ENCODE results near the gene C2CD2.

The C2CD2 gene

DNA sequence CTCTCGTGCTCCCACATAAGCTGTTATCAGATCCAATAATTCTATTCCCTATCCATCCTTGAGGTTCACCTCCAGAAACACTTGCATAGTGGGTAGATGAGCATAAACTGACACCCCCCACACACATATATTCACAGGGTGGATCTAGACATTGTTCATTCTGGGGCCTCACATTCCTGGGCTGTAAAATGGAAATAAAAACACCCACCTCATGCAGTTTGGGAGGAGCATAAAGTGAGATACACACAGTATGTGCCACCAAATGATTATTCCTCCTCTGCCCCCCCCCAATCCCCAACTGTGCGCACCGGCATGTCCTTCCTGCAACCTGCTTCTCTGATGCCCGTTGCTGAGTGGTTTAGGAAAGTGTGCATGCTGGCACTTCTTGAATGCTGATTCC, 92.6 kb downstream of the C2CD2 start:
- no peak for DNase-seq

DNA sequence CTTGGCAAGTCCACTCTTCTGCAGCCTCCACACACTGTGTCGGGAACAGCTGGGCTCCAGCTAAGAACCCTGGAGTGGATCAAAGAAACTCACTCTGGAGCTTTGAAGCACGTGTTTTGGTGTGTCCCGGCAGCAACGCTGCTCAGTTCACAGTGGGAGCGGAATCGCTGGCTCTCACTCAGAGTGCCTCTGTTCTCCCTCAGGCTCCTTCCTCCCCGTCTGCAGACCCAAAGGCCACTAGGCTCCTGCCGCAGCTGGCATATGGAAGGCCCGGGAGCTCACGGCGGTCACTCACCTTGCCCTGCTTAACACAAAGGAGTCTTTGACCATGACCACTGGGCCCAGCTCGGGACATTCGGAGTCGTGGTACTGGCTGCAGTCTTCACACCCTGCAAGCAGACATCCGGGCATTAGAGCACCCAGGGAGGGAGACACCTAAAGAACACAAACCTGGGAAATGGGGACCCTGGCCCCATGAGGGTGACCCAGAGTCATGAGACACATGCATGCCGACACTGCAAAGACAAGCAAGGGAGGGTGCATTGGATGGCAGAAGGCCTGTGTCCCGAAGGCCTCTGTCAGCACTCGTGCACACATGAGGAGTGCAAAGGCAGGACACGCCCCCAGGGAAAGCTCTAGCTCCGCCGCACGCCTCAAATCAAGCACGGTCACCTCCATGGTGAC, 94.4 kb downstream of the C2CD2 start:
- no peak for DNase-seq

DNA sequence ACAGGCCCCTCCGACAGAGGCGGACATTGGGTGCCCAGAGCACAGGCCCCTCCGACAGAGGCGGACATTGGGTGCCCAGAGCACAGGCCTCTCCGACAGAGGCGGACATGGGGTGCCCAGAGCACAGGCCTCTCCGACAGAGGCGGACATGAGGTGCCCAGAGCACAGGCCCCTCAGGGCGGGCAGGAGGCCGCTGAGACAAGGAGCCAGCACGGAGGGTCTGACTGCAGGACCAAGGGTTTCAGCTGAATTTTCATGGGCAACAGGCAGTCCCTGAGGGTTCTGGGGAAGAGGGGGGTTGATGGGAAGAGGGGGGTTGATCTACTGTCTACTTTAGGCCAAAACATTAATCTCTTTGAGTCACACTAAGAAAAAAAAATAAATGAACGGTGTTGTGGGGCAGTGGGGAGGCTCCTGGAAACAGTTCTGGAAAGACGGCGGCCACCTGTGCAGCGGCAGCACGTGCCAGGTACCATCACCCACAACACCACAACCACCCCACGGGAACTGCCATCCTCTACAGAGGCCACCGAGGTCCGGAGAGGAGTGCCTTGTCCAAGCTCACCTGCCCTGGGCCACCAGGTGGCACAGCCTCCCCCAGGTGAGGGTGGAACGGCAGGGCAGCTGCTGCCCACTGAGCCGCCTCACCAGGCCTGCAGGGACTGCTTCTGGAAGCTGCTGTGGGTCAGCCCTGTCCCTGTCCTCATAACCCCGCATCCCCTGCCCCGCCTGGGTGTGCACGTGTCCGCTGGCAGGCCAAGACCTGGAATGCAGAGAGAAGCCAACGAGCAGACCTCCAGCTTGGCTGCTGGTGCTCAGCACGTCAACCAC, 95.1 kb downstream of the C2CD2 start:
- DNase-seq = no peak

DNA sequence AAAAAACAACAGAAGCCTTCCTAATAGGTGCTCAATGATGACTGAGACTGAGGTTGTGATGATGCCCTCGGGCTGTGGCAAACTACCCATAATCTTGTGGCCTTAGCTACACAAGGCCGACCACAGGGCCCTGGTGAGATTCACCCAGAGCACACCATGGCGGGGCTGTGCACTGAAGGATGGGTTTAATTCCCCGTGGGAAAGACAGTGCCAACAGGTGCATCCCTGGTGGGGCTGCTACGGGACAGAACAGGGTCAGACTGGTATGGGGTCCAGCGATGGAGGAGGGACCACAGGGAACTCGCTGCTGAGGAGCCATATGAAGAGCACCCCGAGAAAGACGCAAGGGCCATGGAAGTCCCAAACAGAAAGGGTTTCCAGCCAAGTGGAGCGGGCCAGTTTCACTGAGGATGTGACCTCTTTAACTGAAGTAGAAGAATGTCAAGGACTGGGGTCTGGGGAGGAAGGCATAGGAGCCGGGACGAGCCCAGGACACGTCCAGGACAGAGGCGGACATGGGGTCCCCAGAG, 96.0 kb downstream of the C2CD2 start:
- DNase-seq = no peak

DNA sequence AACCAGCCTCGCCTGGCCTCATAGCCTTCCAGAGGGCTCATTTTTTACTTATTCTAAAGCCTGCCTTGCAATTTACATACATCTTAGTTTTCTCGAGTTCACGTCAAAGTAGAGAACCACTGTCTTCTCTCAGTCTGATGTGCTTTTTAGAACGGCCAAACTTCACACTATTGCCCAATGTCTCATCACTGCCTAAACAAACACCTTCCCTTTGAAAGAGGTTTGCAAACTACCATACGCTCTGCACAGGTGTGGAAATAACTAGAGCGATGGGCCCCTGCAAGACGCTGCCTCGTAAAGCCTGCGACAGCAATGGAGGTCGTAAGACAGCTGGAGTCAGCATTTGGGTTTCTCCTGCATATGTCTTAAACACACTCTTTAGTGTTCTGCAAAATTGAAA, 97.2 kb downstream of the C2CD2 start:
- no peak for DNase-seq

DNA sequence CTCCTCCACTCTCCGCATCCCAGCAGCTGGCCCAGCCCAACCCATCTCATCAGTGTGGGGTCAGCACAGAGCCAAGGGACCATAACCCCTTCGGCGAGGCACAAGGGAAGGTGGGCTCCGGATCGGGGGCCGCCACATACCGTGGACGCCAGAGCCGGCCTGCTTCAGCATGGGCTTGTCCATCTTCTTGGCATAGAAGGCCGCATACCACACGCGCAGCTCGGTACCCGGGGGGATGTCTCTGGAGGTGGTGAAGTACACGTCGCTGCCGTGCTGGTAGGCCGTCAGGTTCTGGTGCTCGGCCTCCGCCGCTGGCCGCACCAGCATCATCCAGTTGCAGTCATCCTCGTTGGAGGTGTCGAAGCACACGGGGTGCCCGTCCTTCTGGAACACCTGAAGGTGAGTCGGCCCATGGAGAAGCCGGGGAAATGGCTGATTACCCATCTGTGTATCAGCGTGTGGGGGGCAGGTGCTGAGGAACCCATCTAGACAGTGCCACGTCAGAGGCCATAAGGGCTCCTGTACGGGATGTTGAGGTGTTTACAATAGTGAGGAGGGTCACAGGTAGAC, 99.3 kb downstream of the C2CD2 start:
- no peak for DNase-seq

DNA sequence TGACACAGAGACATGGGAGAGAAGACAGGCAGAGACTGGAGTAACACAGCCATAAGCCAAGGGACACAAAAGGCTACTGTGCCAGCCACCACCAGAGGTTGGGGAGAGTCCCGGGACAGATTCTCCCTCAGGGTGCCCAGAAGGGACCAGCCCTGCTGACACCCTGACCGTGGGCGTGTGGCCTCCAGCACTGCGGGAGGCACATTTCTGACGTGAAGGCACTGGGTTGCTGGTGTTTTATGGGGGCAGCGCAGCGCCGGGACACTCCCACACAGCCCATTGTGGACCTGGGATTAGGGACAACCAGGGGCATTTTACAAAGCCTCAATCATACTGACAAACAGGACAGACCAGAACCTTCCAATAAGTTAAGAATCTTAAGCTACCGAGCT, 100.9 kb downstream of the C2CD2 start:
- DNase-seq = no peak

DNA sequence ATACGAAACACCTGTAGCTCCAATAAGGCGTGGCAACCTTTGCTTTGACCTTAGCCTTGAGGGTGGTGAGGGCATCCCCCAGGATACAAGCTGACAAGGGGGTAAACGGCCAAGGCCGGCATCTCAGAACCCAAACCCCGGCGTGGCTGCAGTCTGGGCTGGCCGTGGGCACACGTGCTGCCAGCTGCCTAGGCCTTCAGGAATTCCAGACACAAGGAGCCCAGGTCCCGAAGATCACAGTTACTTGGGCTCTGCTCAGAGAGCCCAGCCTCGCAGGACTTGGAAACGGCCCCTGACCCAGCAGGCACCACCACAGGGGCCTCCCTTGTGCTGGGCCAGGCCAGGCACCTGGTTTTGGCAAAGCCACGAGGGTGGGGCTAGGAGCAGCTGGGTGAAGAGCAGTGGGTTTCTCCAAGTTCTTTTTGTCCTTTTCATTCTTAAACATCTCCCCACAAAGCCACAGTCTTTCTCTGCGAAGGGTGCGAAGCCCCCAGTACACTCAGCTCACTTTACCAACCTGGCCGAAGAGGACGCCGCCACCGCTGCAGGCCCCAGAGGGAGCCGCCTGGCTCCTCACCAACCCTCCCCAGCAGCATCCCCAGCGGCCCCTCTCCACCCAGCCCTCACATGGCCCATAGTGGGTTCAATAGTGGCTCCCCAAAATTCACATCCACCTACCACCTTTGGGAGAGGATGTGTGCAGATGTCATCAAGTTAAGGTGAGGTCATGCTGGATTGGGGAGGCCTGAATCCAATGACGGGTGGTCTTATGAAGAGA, 101.5 kb downstream of the C2CD2 start:
- DNase-seq = no peak

DNA sequence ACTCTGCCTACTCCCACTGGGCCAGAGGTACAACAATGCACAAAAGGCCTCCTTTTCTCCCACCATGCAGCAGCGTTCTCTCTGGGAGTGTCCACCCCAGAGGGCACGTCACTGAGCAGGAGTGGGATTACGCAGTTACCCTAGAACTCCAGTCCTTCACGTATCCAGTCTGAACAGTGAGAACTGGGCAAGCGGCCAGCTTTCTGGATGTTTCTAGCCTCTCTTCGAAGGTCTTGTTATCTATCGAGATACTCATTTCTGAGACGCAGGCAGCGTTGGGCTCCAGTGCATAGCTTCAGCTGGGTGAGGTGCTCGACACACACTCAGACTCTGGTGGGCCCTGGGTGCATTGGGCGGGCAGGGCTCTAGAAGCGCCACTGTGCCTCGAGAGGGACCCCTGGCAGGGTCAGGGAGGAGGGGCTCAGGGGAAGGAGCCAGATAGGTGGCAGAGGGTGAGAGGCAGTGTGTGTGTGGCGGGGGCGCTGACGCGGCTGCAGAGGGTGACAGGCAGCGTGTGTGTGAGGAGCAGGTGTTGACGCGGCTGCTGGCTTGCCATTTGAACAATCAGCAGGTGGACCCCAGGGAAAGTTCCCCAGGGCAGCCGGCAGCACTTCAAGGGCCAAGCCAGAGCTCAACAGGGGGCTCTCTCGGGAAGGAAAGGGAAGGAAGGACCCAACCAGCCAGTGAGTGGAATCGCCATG, 102.6 kb downstream of the C2CD2 start:
- DNase-seq = no peak

DNA sequence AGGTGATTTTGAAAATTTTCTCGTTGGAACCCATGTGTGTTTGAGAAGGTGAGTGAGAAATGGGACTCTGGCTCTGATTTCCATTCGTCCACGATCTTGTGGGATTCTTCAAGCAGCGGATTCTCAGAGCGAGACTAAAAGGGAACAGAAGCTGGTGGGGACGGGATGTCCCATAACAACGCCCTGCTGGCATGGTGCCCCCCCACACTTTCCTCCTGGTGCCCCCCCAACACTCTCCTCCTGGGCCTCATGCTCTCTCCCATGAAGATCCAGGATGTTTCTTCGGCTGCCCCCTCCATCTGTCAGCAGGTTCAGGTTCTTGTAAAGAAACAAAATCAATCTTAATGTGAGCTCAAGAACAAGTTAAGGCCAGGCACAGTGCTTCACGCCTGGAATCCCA, 103.7 kb downstream of the C2CD2 start:
- DNase-seq = no peak

DNA sequence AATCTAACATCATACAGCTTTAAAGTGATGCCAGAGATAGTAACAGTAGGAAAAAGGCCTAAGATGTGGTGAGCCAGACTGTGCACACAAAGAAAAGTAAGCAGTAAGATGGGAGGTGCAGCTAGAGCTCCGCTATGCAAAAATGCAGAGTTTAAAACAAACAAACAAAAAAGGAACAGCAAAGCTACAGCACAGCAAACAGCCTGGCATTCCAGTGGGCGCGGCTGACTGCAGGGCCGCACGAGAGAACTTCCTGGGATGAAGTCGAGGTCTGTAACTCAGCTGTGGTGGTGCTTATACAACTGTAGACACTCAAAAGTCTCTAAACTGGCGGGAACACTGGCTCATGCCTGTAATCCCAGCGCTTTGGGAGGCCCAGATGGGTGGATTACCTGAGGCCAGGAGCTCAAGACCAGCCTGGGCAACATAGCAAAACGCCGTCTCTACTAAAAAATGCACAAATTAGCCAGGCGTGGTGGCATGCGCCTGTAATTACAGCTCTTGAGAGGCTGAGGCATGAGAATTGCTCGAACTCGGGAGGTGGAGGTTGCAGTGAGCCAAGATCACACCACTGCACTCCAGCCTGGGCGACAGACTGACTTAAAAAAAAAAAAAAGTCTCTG, 104.7 kb downstream of the C2CD2 start:
- DNase-seq = no peak

DNA sequence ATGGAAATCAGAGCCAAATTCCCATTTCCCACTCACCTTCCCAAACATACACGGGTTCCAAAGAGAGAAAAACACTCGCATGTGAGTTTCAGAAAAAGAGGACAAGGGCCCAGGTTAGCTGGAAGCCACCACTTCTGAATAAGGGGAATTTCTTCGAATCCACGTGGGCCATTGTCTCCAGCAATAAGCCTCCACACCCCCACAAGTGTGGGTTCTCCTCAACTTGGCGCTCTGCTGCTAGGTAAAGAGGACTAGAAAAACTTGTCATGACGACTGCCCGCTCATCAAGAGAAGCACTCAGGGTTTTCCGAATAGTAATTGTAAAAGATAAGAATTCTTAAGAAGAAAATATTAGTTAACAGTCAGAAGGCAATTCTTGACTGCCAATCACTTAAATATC, 105.3 kb downstream of the C2CD2 start:
- DNase-seq = no peak

DNA sequence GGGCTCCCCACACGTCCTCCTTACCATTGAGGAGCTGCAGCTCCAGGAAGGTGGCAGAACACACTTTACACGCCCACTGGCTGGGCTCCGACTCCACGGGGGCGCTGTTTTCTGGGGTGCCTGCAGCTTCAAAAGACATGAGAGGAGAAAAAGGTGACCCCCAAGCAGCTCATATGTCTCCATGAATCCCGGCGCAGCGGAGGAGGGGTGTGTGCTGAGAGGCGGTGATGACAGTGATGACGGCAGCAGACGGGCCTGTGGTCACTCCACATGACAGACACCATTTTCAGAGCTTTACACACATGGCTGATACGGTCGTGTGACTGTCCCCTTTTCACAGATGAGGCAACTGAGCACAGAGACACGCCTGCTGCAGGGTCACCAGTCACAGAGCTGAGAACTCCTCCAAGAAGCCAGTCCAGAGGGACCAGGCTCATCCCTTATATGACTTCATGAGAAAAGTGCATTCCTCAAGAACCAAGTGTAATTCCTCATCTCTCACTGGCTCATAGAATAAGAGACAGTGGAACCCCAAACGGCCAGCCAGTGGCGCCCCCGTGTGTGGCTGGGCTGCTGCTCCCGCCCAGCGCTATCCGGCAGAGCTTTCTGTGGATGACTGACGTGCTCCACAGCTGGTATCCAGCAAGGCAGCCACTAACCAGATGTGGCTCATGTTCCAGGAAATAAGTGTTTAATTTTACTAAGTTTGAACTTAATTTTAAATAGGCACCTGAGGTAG, 106.6 kb downstream of the C2CD2 start:
- DNase-seq = no peak

DNA sequence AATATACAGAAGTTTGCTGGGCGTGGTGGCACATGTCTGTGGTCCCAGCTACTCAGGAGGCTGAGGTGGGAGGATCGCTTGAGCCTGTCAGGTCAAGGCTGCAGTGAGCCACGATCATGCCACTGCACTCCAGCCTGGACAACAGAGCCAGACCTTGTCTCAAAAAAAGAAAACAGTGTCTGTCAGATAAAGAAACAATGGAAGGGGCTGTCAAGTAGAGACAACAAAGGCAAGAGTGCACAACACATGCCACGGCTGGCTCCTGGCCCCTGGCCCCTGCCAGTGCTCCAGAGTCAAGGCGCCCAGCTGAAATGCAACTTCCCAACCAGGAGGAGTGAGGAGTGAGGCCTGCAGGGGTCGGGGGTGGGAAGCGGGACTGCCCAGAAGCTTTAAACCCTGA, 107.3 kb downstream of the C2CD2 start:
- DNase-seq = no peak

DNA sequence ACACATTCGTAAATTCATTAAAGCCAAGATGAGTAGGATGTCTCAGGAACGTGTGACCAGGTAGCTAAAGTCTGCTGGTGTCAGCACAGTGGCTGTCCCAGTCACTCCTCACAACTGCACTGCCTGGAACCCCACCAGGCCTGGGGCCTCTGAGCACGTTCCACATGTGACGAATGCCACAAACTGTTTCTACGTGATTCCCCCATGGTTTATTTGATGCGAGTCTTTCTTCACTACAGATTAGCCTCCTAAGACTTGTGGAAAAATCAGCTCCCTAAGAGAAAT, 107.8 kb downstream of the C2CD2 start:
- DNase-seq = no peak

DNA sequence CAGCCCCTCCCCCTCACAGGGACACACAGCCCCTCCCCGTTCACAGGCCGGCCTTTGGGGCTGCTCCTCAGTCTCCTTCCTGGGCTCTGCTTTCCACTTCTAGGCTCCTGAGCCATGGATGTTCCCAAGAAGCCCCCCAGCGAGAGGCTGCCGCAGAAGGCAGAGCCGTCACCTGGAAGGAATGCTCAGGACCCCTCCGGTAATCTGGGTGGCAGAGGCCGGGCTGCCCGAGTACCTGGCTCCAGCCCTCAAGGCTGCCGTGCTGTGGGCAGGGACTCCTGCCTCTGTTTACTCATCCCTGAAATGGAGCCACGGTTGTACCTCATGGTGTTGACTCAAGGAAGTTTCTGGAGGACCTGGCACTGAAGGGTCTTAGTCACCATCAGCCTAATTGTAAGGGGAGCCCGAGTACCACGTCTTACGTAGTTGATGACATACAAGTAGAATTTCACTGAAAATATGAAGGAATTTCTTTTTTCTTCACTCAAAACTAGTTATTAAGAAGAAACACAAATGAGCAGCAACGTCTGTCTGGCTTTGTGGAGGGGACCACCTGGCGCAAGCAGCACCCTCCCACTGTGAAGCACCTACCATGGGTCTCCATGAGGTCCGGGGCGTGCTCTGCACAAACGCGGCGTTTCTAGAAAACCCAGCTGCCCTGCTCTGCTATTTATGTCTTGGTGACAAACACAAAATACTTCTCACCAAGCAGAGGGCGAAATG, 108.3 kb downstream of the C2CD2 start:
- DNase-seq = no peak

DNA sequence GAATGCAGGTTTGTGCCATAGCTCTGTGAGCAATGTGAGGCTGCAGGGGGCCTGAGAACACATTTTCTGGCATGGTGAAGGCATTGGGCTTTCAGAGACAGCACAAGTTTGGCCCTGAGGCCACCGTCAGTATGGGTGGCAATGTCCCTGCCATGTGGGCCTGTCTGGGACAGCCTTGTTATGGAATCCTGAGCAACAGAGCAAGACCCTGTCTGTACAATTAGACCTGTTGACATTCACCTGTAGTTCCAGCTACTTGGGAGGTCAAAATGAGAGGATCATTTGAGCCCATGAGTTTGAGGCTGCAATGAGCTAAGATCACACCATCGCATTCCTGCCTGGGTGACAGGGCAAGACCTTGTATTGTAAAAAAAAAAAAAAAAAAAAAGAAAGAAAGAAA, 110.2 kb downstream of the C2CD2 start:
- DNase-seq = no peak

DNA sequence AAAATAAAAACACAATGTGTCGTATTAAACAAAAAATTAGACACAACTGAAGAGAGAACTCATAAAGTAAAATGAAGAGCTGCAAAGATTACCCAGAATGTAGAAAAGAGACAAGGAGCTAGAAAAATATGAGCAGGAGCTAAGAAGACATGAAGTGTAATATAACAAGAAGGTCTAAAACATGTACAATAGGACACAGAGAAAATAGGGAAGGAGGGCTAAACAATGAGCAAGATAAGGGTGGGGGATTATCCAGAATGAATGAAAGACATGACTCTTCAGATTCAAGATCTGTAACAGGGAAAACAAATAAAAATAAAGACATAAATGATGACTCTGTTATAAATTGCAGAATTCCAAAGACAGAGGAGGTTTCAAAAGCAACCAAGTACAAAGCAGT, 112.9 kb downstream of the C2CD2 start:
- no peak for DNase-seq

DNA sequence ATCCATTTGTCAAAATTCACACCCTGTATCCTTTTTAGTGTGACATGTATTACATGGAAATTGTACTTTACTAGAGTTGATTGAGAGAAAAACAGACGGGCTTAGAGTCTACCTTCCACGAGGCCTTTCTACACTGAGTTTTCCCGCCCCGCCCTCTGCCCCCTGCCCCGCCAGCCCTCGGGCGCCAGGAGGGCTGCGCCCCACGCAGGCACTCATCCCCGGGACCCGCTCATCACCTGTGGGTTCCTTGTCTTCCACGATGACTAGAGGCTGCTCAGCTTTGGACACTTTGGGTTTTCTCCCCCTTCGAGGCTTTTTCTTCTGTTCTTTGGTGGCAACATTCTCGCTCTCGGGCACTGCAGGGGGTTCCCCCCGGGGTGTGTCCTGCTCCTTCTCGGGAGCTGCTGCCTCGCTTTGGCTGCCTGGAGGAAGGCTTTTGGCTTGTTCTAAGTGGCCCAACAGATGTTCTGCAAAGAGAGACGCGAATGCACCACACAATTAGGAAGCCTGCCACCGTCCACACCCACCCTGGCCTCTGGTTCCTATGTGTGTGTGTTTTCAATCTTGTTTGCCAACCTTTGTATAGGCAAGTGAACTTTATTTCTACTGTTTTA, 114.3 kb downstream of the C2CD2 start:
- no peak for DNase-seq

DNA sequence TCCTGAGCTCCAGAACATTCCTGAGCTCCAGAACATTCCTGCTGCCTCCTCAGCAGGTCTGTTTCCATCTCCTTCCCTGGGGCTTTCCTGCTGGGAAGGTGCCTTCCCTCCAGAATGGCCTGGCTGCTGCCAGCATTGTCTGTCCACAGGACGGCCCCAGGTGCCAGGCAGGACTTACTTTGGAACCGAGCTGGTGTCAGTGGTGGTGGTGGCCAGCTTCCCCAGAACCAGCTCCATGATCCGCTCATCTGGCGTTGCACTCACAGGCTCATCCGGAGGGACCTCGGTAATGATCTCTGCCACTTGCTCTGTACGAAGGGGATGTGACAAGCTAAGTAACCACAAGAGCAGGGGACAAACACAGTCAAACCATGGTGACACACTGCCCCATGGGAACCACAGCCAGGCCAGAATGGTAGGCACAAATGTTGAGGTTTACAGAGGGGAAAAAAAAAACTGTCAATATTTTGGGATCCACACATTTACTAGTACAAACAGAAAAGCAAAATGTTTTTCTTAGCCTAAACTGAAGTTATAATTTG, 116.0 kb downstream of the C2CD2 start:
- DNase-seq = no peak

Measured in SW 1271 (cell line).